ENCODE measurements around the gene ERBB4.

- TF ChIP-seq GATA3 (IDR thresholded peaks at IDR 0.05; ENCODE audit: low read depth, low read length) (no peak), GATA2 (IDR thresholded peaks at IDR 0.05; ENCODE audit: low read depth, low read length) (no peak)
These were observed 782.3 kb downstream of the ERBB4 start for GRCh38 chr2:211756266-211756665.

All from SH-SY5Y (cell line).